ENCODE results near the gene THAP7.

THAP7 gene

DNA sequence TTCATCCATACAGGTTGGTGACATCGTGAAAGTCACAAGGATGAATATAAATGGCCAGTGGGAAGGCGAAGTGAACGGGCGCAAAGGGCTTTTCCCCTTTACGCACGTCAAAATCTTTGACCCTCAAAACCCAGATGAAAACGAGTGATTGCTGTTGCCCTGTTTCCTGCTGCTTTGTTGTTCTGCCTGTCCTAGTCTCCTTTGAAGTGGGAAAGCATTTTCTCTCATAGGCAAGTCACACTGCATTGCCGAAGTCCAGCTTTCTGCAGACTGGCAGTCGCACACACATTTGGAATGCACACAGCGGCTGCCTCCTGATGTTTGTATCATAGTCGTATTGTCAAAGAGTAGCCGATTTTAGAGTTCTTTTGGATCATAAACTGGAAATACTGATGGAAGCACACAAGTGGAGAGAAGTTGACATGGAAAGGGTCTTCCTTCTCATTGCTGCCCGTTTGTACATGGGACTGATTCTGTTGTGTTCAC is 52.2 kb downstream of the THAP7 start:
- in situ Hi-C loops (cut with MboI; ENCODE audit: low sequenced_read_pairs) = no loop called here

All from HL-60/S4 (cell line).